ENCODE measurements around the gene SLC25A14. TPM values are rescaled to one million over a fixed set of nuclear protein-coding genes. Genes with fewer than 3 reads are reported as not detected.

SLC25A14 gene
- total RNA-seq: 12.4 and 13.8 TPM in 2 replicates

DNA sequence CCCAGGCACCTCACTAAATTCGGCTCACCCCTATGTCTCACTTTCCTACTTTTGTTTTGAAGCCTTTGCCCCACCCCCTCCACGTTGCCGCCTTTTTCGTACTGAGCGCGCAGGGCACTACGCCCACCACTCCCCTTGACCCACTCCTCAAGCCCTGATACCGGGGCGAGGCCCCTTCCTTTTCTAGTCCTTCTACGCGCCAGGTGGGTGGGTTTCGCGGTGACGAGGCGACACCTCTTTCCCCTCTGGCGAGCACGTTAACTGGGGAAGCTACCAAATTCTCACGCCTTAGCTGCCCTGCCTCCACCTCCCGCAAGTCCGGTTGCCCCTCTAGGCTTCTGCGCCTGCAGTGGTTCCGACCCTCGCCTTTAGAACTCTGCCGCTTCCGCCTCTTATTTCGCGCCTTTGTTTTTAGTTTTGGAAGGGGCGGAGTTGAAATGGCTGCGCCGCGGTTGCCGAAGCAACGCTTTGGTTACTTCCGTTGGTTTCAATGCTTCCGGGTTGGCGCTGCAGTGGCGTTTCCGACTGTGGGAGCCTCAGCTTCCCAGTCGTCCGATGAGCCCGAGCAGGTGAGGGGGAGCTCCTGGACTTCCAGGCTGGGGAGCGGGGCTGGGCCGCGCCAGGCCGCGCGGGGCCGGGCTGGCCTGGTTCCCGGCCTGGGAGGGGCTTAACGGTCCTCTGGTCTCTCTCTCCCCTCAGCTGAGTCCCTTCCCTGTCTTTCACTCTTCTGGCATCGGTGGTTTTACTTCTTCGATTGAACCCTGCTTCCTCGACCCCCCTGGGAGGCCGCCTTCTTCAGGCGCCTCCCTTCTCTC lies at the start of gene SLC25A14:
Gene SLC25A14 (plus strand): TSS at position 512 of the 815 bp plus-strand sequence. CDS start 360 bp downstream, outside the sequence.

GRCh38 chrX:130385520-130385919 lies 45.8 kb downstream of the SLC25A14 start, which contains the start of gene GPR119:
Gene GPR119, minus strand, starts transcription at chrX:130385674. Its CDS starts 227 bp downstream, at chrX:130385447.

DNA sequence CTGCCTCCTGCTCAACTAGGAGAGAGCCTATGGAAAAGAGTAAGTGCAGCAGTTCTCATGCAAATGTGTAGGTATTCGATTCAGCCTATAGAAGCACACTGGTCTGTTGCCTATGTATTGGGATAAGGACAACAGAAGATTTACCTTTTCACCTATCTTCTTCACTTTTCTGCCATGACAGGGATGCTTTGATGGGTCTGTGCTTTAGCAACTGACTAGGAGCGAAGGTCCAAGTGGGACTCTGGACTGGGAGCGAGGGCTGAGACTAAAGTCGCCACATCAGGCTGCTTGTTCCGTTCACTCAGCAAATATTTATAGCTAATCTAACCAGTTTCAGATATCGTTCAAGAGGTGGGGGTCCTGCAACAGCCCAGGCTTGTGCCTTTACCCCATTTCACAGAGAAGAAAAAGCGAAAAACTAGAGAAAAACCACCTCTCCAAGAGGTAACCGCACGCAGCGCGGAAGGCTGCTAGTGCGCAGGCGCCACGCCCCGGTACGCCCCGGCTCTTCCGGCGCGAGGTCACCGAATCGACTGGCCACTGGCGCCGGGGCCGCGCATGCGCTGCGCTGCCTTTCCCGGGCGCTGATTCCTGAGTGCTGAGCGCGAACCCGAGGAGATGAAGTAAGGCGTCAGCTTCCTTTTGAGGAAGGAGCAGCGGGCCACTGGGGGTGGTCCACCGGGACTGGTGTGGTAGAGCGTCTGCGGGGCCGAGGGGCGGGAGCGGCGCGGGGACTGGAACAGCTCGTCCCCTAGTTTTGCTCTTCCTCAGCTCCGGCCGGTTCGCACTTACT lies 61.9 kb downstream of the SLC25A14 start, which contains the start of gene RBMX2:
Gene RBMX2 (plus strand): TSS at position 573 of the 793 bp plus-strand sequence. CDS start 46 bp downstream, at position 619.

Other genes starting within 250 kb of the SLC25A14 start
- gene ELF4, start 229.4 kb upstream of the SLC25A14 start, total RNA-seq: 5.4 and 7.9 TPM in 2 replicates
- gene AIFM1, start 174.1 kb upstream of the SLC25A14 start, total RNA-seq: 14.9 and 28.0 TPM in 2 replicates
- 1.2 and 15.2 TPM in 2 replicates for gene RAB33A, start 168.0 kb upstream of the SLC25A14 start, total RNA-seq
- gene ZNF280C, start 71.0 kb upstream of the SLC25A14 start, total RNA-seq: 1.7 and 2.9 TPM in 2 replicates
- gene GPR119, start 45.8 kb downstream of the SLC25A14 start, total RNA-seq: not detected in 2 replicates
- 17.1 and 17.5 TPM in 2 replicates for gene RBMX2, start 62.1 kb downstream of the SLC25A14 start, total RNA-seq